ENCODE data around the gene NDEL1. TPM values are rescaled to one million over a fixed set of nuclear protein-coding genes. Genes with fewer than 3 reads are reported as not detected.

NDEL1 gene
- total RNA-seq, 1 donor from 2014 or later = 51.7 TPM

- DNase-seq = no peak
- no peak overlapping the region for H3K4me3 Mint-ChIP-seq (ENCODE audit: unreplicated experiment)
- peaks cover 2% of the 10 kb centered on the region for H3K4me1 Mint-ChIP-seq (ENCODE audit: low read depth, unreplicated experiment)
- no peak for TF ChIP-seq CTCF (IDR thresholded peaks at IDR 0.05; ENCODE audit: partially characterized antibody, unreplicated experiment)
- no peaks in the 10 kb centered on the region for H3K9me3 Mint-ChIP-seq (ENCODE audit: unreplicated experiment)
- H3K27ac Mint-ChIP-seq (ENCODE audit: unreplicated experiment) = no peak overlapping the region
- peaks cover 3% of the 10 kb centered on the region for H3K27me3 Mint-ChIP-seq (ENCODE audit: unreplicated experiment)
- H3K36me3 Mint-ChIP-seq (ENCODE audit: unreplicated experiment) = peaks cover 7% of the 10 kb centered on the region
Measured at GRCh38 chr17:8494506-8495111, 58.9 kb downstream of the NDEL1 start.

DNA sequence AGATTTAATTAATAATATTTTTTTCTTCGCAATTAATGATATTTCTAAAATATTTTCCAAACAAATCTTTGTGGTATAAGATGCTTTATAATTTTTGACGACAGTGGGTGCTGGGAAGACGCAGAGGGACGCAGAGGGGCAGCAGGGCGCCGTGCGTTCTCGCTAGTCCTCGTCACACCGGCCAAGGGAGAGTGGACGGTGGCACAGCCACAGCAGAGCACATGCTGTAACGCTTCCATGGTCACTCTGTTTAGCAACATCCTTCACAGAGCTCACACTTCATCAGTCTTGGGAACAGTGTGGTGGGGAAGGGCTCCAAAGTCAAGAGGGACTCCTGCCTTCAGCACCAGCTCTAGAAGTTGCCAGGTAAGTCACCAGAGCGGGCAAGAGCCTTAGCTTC, 60.4 kb downstream of the NDEL1 start:
- H3K4me1 Mint-ChIP-seq (ENCODE audit: low read depth, unreplicated experiment) = peaks cover 2% of the 10 kb centered on the region
- no peak overlapping the region for H3K4me3 Mint-ChIP-seq (ENCODE audit: unreplicated experiment)
- DNase-seq = no peak
- H3K27me3 Mint-ChIP-seq (ENCODE audit: unreplicated experiment) = peaks cover 2% of the 10 kb centered on the region
- TF ChIP-seq CTCF (IDR thresholded peaks at IDR 0.05; ENCODE audit: partially characterized antibody, unreplicated experiment) = no peak
- H3K27ac Mint-ChIP-seq (ENCODE audit: unreplicated experiment) = no peak overlapping the region
- peaks cover 3% of the 10 kb centered on the region for H3K9me3 Mint-ChIP-seq (ENCODE audit: unreplicated experiment)
- H3K36me3 Mint-ChIP-seq (ENCODE audit: unreplicated experiment) = peaks cover 13% of the 10 kb centered on the region

DNA sequence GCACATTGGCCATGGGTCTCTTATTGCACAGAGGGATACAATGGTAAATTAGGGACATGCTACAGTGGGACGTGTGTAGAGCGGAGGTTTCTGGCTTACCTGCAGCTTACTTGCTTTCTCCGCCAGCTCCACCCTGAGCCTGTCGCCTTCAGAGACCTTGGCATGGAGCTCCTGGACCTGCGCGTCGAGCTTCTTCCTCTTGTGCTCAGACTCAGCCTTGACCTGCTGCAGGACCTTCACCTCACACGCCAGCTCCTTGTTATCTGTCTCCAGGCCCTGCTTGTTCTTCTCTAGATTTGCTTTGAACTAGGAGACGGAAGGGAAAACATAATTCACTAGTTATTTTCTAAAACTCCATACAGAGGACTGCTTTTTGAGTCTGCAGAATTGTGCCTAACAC, 63.5 kb downstream of the NDEL1 start:
- peaks cover 9% of the 10 kb centered on the region for H3K36me3 Mint-ChIP-seq (ENCODE audit: unreplicated experiment)
- H3K27ac Mint-ChIP-seq (ENCODE audit: unreplicated experiment) = no peak overlapping the region

DNA sequence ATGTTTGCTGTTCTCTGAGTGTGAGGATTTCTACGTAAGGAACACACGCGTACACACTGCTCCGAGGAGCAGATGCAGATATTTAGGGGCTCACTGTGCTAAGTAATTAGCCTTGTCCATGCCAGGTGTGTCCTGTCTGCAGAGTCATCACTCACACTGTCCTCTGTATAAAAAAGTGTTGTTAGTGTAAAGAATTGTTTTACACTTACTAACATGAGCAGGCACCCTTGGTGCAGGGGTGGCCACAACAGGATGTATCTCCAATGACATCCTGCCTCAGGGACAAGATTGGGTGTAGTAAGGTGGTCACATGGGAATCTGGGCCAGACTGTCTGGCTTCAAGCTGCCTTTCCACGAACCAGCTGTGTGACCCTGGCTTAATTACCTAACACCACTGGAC, 63.9 kb downstream of the NDEL1 start:
- H3K27me3 Mint-ChIP-seq (ENCODE audit: unreplicated experiment) = peaks cover 6% of the 10 kb centered on the region
- no peak overlapping the region for H3K4me3 Mint-ChIP-seq (ENCODE audit: unreplicated experiment)
- H3K4me1 Mint-ChIP-seq (ENCODE audit: low read depth, unreplicated experiment) = peaks cover 12% of the 10 kb centered on the region
- DNase-seq = no peak
- H3K36me3 Mint-ChIP-seq (ENCODE audit: unreplicated experiment) = peaks cover 13% of the 10 kb centered on the region
- no peak for TF ChIP-seq CTCF (IDR thresholded peaks at IDR 0.05; ENCODE audit: partially characterized antibody, unreplicated experiment)
- peaks cover 7% of the 10 kb centered on the region for H3K9me3 Mint-ChIP-seq (ENCODE audit: unreplicated experiment)
- H3K27ac Mint-ChIP-seq (ENCODE audit: unreplicated experiment) = no peak overlapping the region

More for the DNA sequence above, 63.5 kb downstream of the NDEL1 start:
- Mint-ChIP-seq H3K27me3 (ENCODE audit: unreplicated experiment) (peaks cover 7% of the 10 kb centered on the region), H3K4me3 (ENCODE audit: unreplicated experiment) (no peak overlapping the region), H3K4me1 (ENCODE audit: low read depth, unreplicated experiment) (peaks cover 10% of the 10 kb centered on the region), H3K9me3 (ENCODE audit: unreplicated experiment) (peaks cover 7% of the 10 kb centered on the region)
- no peak for DNase-seq
- TF ChIP-seq CTCF (IDR thresholded peaks at IDR 0.05; ENCODE audit: partially characterized antibody, unreplicated experiment) = no peak

- TF ChIP-seq CTCF (IDR thresholded peaks at IDR 0.05; ENCODE audit: partially characterized antibody, unreplicated experiment) = no peak
- no peak for DNase-seq
- H3K4me1 Mint-ChIP-seq (ENCODE audit: low read depth, unreplicated experiment) = peaks cover 12% of the 10 kb centered on the region
- H3K27ac Mint-ChIP-seq (ENCODE audit: unreplicated experiment) = peak overlapping the region; percentile 31
- H3K36me3 Mint-ChIP-seq (ENCODE audit: unreplicated experiment) = peaks cover 13% of the 10 kb centered on the region
- H3K4me3 Mint-ChIP-seq (ENCODE audit: unreplicated experiment) = no peak overlapping the region
- H3K27me3 Mint-ChIP-seq (ENCODE audit: unreplicated experiment) = peaks cover 8% of the 10 kb centered on the region
- peaks cover 7% of the 10 kb centered on the region for H3K9me3 Mint-ChIP-seq (ENCODE audit: unreplicated experiment)
Measured at GRCh38 chr17:8500609-8501008, 64.9 kb downstream of the NDEL1 start.

Measured in glutamatergic neuron (in vitro differentiated cells).